ENCODE measurements around the gene ANKMY1.

GRCh38 chr2:240447331-240447730 is 110.5 kb downstream of the ANKMY1 start:
- no peak for TF ChIP-seq CTCF (IDR thresholded peaks at IDR 0.05)
- no peak for TF ChIP-seq POLR2AphosphoS5 (IDR thresholded peaks at IDR 0.05)
